H1 (cell line): ENCODE results near the gene TSPEAR.

Source experiments
- BRCA1 ChIP-seq: IDR thresholded peaks from 2 replicates; pipeline ENCODE4 v1.6.1; 2012; ENCODE audit warnings: low read depth, low read length, improper control_type of control experiment
- CHD1 ChIP-seq: IDR thresholded peaks from 2 replicates; pipeline ENCODE4 v1.6.1; 2012; ENCODE audit warnings: low read depth, low read length, improper control_type of control experiment
- EGR1 ChIP-seq: IDR thresholded peaks from 2 replicates; pipeline ENCODE4 v1.6.1; 2011; ENCODE audit warnings: low read depth, low read length, borderline replicate concordance
- EZH2 ChIP-seq: fragments of 200-600 bp; sonication (generic); IDR thresholded peaks from 2 replicates; pipeline ENCODE4 v1.7.1; 2012; ENCODE audit warnings: low read depth, mild to moderate bottlenecking, moderate library complexity, low read length, inconsistent platforms; ENCODE audit not compliant: severe bottlenecking
- JUN ChIP-seq: IDR thresholded peaks from 2 replicates; pipeline ENCODE4 v1.6.1; 2011; ENCODE audit warnings: low read depth, mild to moderate bottlenecking, improper control_type of control experiment, low read length
- MAFK ChIP-seq: IDR thresholded peaks from 2 replicates; pipeline ENCODE4 v1.6.1; 2012; ENCODE audit warnings: low read depth, mild to moderate bottlenecking, improper control_type of control experiment, low read length
- NRF1 ChIP-seq: IDR thresholded peaks from 2 replicates; pipeline ENCODE4 v1.6.1; 2011; ENCODE audit warnings: mild to moderate bottlenecking, low read depth, low read length, improper control_type of control experiment
- RFX5 ChIP-seq: IDR thresholded peaks from 2 replicates; pipeline ENCODE4 v1.6.1; 2011; ENCODE audit warnings: low read depth, low read length, improper control_type of control experiment, borderline replicate concordance
- ZNF274 ChIP-seq: IDR thresholded peaks from 2 replicates; pipeline ENCODE4 v1.7.0; 2012; ENCODE audit warnings: low read length, borderline replicate concordance; ENCODE audit errors: extremely low read depth
- TF ChIP-seq, protein P1 (sequence below), 3 experiments: IDR thresholded peaks; 1 replicate in 2 of 3; 2 replicates in 1 of 3; pipeline versions ENCODE4 v1.5.1 to v1.6.1; 2011; ENCODE audit warnings: low read length in 3 of 3, mild to moderate bottlenecking in 3 of 3, inconsistent platforms in 2 of 3, low read depth in 1 of 3, moderate library complexity in 1 of 3; ENCODE audit not compliant: insufficient read depth in 1 of 3; ENCODE audit errors: control extremely low read depth in 1 of 3

DNA sequence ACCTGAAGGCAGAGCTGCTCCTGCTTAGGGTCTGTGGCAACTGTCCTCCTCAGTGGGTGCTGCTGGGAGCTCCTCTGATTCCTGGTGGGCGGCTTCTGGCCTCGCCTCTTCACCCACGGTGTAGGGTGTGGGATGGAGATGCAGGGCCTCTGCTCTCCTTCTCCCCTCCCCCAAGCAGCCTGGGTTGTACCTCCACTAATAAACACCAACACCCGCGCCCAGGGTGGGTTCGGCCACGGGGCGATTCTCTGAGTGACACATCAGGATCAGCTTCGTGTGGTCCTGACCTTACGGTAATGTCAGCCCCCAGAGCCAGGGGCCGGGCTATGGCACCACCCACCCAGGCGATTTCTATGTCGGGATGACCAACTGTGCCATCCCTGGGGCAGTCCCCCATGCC is 195.0 kb downstream of the TSPEAR start:
- TF ChIP-seq EZH2: no peak
- TF ChIP-seq ZNF274: no peak
- no peak for TF ChIP-seq EGR1
- no peak for TF ChIP-seq JUN
- TF ChIP-seq, protein P1, sequence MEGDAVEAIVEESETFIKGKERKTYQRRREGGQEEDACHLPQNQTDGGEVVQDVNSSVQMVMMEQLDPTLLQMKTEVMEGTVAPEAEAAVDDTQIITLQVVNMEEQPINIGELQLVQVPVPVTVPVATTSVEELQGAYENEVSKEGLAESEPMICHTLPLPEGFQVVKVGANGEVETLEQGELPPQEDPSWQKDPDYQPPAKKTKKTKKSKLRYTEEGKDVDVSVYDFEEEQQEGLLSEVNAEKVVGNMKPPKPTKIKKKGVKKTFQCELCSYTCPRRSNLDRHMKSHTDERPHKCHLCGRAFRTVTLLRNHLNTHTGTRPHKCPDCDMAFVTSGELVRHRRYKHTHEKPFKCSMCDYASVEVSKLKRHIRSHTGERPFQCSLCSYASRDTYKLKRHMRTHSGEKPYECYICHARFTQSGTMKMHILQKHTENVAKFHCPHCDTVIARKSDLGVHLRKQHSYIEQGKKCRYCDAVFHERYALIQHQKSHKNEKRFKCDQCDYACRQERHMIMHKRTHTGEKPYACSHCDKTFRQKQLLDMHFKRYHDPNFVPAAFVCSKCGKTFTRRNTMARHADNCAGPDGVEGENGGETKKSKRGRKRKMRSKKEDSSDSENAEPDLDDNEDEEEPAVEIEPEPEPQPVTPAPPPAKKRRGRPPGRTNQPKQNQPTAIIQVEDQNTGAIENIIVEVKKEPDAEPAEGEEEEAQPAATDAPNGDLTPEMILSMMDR (IDR thresholded peaks at IDR 0.05; ENCODE audit: control extremely low read depth in 1 of 3, insufficient read depth in 1 of 3, low read depth in 1 of 3, low read length in 3 of 3): no peak
- TF ChIP-seq MAFK: no peak
- TF ChIP-seq RFX5: no peak
- no peak for TF ChIP-seq CHD1
- no peak for TF ChIP-seq BRCA1
- TF ChIP-seq NRF1: no peak
